ENCODE results near the gene RAP1A. TPM values are rescaled to one million over a fixed set of nuclear protein-coding genes. Genes with fewer than 3 reads are reported as not detected.

Gene RAP1A
- total RNA-seq, 2 donors from 2014 or later: 31.4 to 39.1 TPM

- H3K9me3 ChIP-seq: no peaks in the 10 kb centered on the region
- H3K4me3 ChIP-seq: no peak overlapping the region
- WGBS: 89% methylated on average over 1 of the region's 1 CpG
- H3K36me3 ChIP-seq: no peaks in the 10 kb centered on the region
- DNase-seq (ENCODE audit: low spot score): no peak
- no peak for TF ChIP-seq CTCF (IDR thresholded peaks at IDR 0.05)
- no peak for TF ChIP-seq POLR2A (IDR thresholded peaks at IDR 0.05)
- no peak for TF ChIP-seq POLR2AphosphoS5 (IDR thresholded peaks at IDR 0.05)
- intact Hi-C loops (cut with DNase I): no loop called here
- no peak overlapping the region for H3K27ac ChIP-seq
- no peaks in the 10 kb centered on the region for H3K27me3 ChIP-seq (replicated peaks; ENCODE audit: insufficient read depth)
- peaks cover 5% of the 10 kb centered on the region for H3K4me1 ChIP-seq (replicated peaks)
These were observed 34.1 kb downstream of the RAP1A start for GRCh38 chr1:111653709-111654108.

DNA sequence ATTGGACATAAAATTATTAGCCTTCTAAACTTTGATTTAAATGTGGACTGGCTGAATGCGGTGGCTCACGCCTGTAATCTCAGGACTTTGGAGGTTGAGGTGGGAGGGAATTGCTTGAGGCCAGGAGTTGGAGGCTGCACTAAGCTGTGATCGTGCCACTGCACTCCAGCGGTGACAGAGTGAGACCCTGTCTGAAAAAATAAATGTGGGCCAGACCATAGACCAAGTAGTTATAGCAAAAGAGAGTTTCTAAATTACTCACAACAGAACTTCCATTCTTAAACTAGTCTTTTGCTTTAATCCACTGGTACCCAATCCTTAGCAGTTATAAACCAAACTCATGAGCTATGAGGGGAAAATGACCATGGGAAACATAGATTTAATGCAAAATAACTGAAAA lies 35.2 kb downstream of the RAP1A start:
- no peak overlapping the region for H3K4me3 ChIP-seq
- intact Hi-C loops (cut with DNase I): no loop called here
- H3K4me1 ChIP-seq (replicated peaks): peaks cover 5% of the 10 kb centered on the region
- no peaks in the 10 kb centered on the region for H3K27me3 ChIP-seq (replicated peaks; ENCODE audit: insufficient read depth)
- WGBS: 65% methylated on average over 4 of the region's 4 CpGs
- no peak for DNase-seq (ENCODE audit: low spot score)
- no peak overlapping the region for H3K27ac ChIP-seq
- no peaks in the 10 kb centered on the region for H3K9me3 ChIP-seq
- no peaks in the 10 kb centered on the region for H3K36me3 ChIP-seq
- TF ChIP-seq CTCF (IDR thresholded peaks at IDR 0.05): no peak
- no peak for TF ChIP-seq POLR2AphosphoS5 (IDR thresholded peaks at IDR 0.05)
- no peak for TF ChIP-seq POLR2A (IDR thresholded peaks at IDR 0.05)

GRCh38 chr1:111656086-111657017 lies 36.8 kb downstream of the RAP1A start:
- intact Hi-C loops (cut with DNase I): loop anchor here (2.0 kb wide), 1 partner anchor 150 kb away; no protein-coding TSS in a partner anchor
- peak; percentile 36 to 72 (median 54) for TF ChIP-seq CTCF (IDR thresholded peaks at IDR 0.05)
- TF ChIP-seq POLR2A (IDR thresholded peaks at IDR 0.05): no peak
- TF ChIP-seq POLR2AphosphoS5 (IDR thresholded peaks at IDR 0.05): peak; percentile 29
- no peaks in the 10 kb centered on the region for H3K9me3 ChIP-seq
- peaks cover 5% of the 10 kb centered on the region for H3K4me1 ChIP-seq (replicated peaks)
- no peaks in the 10 kb centered on the region for H3K36me3 ChIP-seq
- WGBS: 51% methylated on average over 5 of the region's 5 CpGs
- H3K27me3 ChIP-seq (replicated peaks; ENCODE audit: insufficient read depth): no peaks in the 10 kb centered on the region
- peak; percentile 14 for DNase-seq (ENCODE audit: low spot score)
- H3K27ac ChIP-seq: no peak overlapping the region
- H3K4me3 ChIP-seq: no peak overlapping the region

DNA sequence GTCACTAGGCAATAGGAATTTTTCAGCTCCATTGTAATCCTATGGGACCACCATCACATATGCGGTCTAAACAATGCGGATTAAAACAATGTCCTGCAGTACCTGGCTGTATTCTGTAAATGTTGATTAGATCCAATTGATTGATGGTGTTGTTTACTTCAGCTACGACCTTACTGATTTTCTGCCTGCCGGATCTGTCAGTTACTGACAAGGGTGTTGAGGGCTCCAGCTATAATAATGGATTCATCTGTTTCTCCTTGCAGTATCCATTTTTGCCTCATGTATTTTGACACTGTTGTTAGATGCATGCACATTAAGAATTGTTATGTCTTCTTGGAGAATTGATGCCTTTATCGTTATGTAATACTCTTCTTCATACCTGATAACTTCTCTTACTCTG lies 39.0 kb downstream of the RAP1A start:
- Histone ChIP-seq H3K27ac (no peak overlapping the region), H3K27me3 (replicated peaks; ENCODE audit: insufficient read depth) (no peaks in the 10 kb centered on the region), H3K36me3 (no peaks in the 10 kb centered on the region), H3K4me1 (replicated peaks) (peaks cover 5% of the 10 kb centered on the region), H3K4me3 (no peak overlapping the region), H3K9me3 (no peaks in the 10 kb centered on the region)
- WGBS: 92% methylated on average over 5 of the region's 5 CpGs
- TF ChIP-seq POLR2A (IDR thresholded peaks at IDR 0.05): no peak
- no peak for TF ChIP-seq CTCF (IDR thresholded peaks at IDR 0.05)
- no peak for TF ChIP-seq POLR2AphosphoS5 (IDR thresholded peaks at IDR 0.05)
- DNase-seq (ENCODE audit: low spot score): no peak
- intact Hi-C loops (cut with DNase I): no loop called here

All from prostate gland (tissue), 2 donors.